Esophagus muscularis mucosa (tissue), 4 donors: ENCODE measurements around the gene KCTD14. TPM values are rescaled to one million over a fixed set of nuclear protein-coding genes. Genes with fewer than 3 reads are reported as not detected.

ENCODE experiments used
- DNase-seq: peaks from one replicate; pipeline ENCODE4 v3.0.0-alpha.2; 2017; ENCODE audit errors: extremely low spot score
- H3K27ac ChIP-seq, 4 donors: fragments of 200-600 bp; sonication (generic); replicated peaks in 1 of 4; 1 replicate in 3 of 4; 2 replicates in 1 of 4; pipeline ENCODE4 v1.5.1; 2016 to 2019; ENCODE audit warnings: mild to moderate bottlenecking in 1 of 4
- H3K27me3 ChIP-seq, 4 donors: fragments of 200-600 bp; sonication (generic); one replicate each; pipeline versions ENCODE4 v1.5.1 to v1.6.0; 2016 to 2019
- H3K36me3 ChIP-seq, 4 donors: fragments of 200-600 bp; sonication (generic); one replicate each; pipeline ENCODE4 v1.5.1; 2016 to 2019
- H3K4me1 ChIP-seq, 4 donors: fragments of 200-600 bp; sonication (generic); one replicate each; pipeline ENCODE4 v1.5.1; 2016 to 2019
- H3K4me3 ChIP-seq, 4 donors: fragments of 200-600 bp; sonication (generic); 1 replicate in 2 of 4; 2 replicates in 2 of 4; pipeline ENCODE4 v1.5.1; 2016 to 2019; ENCODE audit warnings: mild to moderate bottlenecking in 4 of 4, moderate library complexity in 1 of 4
- H3K9me3 ChIP-seq, 4 donors: fragments of 200-600 bp; sonication (generic); 1 replicate in 3 of 4; 2 replicates in 1 of 4; pipeline ENCODE4 v1.5.1; 2016 to 2019
- CTCF ChIP-seq, 3 experiments: fragments of 200-600 bp in 2 of 3; fragments of 450-650 bp in 1 of 3; sonication (generic) in 2 of 3; IDR thresholded peaks; one replicate each; pipeline ENCODE4 v1.5.1; 2017 to 2019; ENCODE audit warnings: antibody characterized with exemption in 3 of 3, mild to moderate bottlenecking in 2 of 3, moderate library complexity in 1 of 3
- EP300 ChIP-seq: sonication (generic); formaldehyde crosslinking; IDR thresholded peaks from one replicate; pipeline ENCODE4 v1.6.1; 2017; ENCODE audit warnings: antibody characterized with exemption
- POLR2A ChIP-seq: fragments of 450-650 bp; IDR thresholded peaks from one replicate; pipeline ENCODE4 v1.6.1; 2017; ENCODE audit warnings: antibody characterized with exemption, moderate library complexity, mild to moderate bottlenecking, low read depth
- POLR2AphosphoS5 ChIP-seq, 2 donors: sonication (generic); formaldehyde crosslinking; IDR thresholded peaks; one replicate each; pipeline ENCODE4 v1.6.1; 2017; ENCODE audit warnings: antibody characterized with exemption in 2 of 2
- WGBS: methylation state at CpG from one replicate; pipeline ENCODE4 v1.1.5; 2018; 5-methylcytosine and 5-hydroxymethylcytosine counted together
- intact Hi-C: fragments of 100-400 bp; cut with DNase I; formaldehyde crosslinking; loops from one replicate; pipeline ENCODE4 v1.15.1; 2023
- total RNA-seq, 4 donors: library from RNA; depleted of rRNA; stranded (reverse); fragments of >200 nt; gene quantifications; one replicate each; pipeline versions ENCODE4 v1.1.0 to v1.2.1, GENCODE V29; 2016

The KCTD14 gene
- total RNA-seq, 4 donors from 2014 or later: 0.83 to 2.6 (median 1.3) TPM

GRCh38 chr11:78050964-78051831, 28.1 kb upstream of the KCTD14 start:
- intact Hi-C loops: no loop called here
- Histone ChIP-seq H3K27ac (no peak overlapping the region), H3K36me3 (no peaks in the 10 kb centered on the region), H3K4me1 (peaks cover 0 to 4% (median 1%) of the 10 kb centered on the region in 4 donors), H3K4me3 (no peak overlapping the region), H3K9me3 (no peaks in the 10 kb centered on the region), H3K27me3 (no peaks in the 10 kb centered on the region)
- 80% methylated on average over 6 of the region's 6 CpGs for WGBS
- no peak for DNase-seq
- no peak for TF ChIP-seq EP300

GRCh38 chr11:78049348-78049747, 26.3 kb upstream of the KCTD14 start:
- no peaks in the 10 kb centered on the region for H3K27me3 ChIP-seq
- 83% methylated on average over 8 of the region's 8 CpGs for WGBS
- intact Hi-C loops: no loop called here
- no peaks in the 10 kb centered on the region for H3K36me3 ChIP-seq
- TF ChIP-seq CTCF (IDR thresholded peaks at IDR 0.05) (no peak), EP300 (no peak), POLR2AphosphoS5 (IDR thresholded peaks at IDR 0.05) (no peak), POLR2A (no peak)
- H3K4me1 ChIP-seq: peaks cover 4 to 16% (median 11%) of the 10 kb centered on the region in 4 donors
- H3K27ac ChIP-seq: no peak overlapping the region
- no peak overlapping the region for H3K4me3 ChIP-seq
- no peak for DNase-seq
- H3K9me3 ChIP-seq: no peaks in the 10 kb centered on the region

DNA sequence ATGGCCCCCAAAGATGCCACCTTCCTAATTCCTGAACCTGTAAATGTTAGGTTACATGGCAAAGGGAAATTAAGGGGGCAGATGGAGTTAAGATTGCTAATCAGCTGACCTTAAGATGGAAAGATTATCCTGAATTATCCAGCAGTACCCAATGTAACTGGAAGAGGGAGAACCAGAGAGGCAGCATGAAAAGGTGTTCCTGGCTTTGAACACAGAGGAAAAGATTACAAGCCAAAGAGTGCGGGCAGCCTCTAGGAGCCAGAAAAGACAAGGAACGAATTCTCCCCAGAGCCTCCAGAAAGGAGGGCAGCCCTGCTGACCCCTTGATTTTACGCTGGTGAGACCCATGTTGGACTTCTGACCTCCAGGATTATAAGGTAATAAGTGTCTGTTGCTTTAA, 25.5 kb upstream of the KCTD14 start:
- H3K27ac ChIP-seq: no peak overlapping the region
- H3K9me3 ChIP-seq: no peaks in the 10 kb centered on the region
- WGBS: 89% methylated on average over 3 of the region's 3 CpGs
- intact Hi-C loops: no loop called here
- H3K36me3 ChIP-seq: no peaks in the 10 kb centered on the region
- H3K4me3 ChIP-seq: no peak overlapping the region
- H3K27me3 ChIP-seq: no peaks in the 10 kb centered on the region
- DNase-seq: no peak
- TF ChIP-seq CTCF (IDR thresholded peaks at IDR 0.05) (no peak), EP300 (no peak), POLR2AphosphoS5 (IDR thresholded peaks at IDR 0.05) (no peak), POLR2A (no peak)
- H3K4me1 ChIP-seq: peaks cover 4 to 16% (median 11%) of the 10 kb centered on the region in 4 donors

GRCh38 chr11:78046486-78046854, 23.4 kb upstream of the KCTD14 start:
- no peaks in the 10 kb centered on the region for H3K9me3 ChIP-seq
- intact Hi-C loops: loop anchor here (2.0 kb wide), 1 partner anchor 52 kb away; the partner anchor contains the start of gene INTS4
- WGBS: 33% methylated on average over 6 of the region's 6 CpGs

More at GRCh38 chr11:78046486-78046854, 23.4 kb upstream of the KCTD14 start:
- TF ChIP-seq POLR2AphosphoS5 (IDR thresholded peaks at IDR 0.05) (no peak), CTCF (IDR thresholded peaks at IDR 0.05) (peak in 2 of 3 experiments; percentile 4 to 8)
- Histone ChIP-seq H3K4me3 (peak overlapping the region; percentile 55 to 67 (median 62)), H3K36me3 (no peaks in the 10 kb centered on the region), H3K27ac (peak overlapping the region in 2 of 4 donors; percentile 70 to 84), H3K27me3 (no peaks in the 10 kb centered on the region), H3K4me1 (peaks cover 4 to 16% (median 11%) of the 10 kb centered on the region in 4 donors)
- no peak for DNase-seq
